Measurements from ENCODE around the gene ARAP2. TPM values are rescaled to one million over a fixed set of nuclear protein-coding genes. Genes with fewer than 3 reads are reported as not detected.
"Not testable (repeated sequence)": the region's sequence is repeated elsewhere in the genome, so short reads cannot be mapped to it uniquely, and the experiment has no call there.

Gene ARAP2
- total RNA-seq, 4 donors from 2014 or later = 82.8 to 136 (median 105) TPM

DNA sequence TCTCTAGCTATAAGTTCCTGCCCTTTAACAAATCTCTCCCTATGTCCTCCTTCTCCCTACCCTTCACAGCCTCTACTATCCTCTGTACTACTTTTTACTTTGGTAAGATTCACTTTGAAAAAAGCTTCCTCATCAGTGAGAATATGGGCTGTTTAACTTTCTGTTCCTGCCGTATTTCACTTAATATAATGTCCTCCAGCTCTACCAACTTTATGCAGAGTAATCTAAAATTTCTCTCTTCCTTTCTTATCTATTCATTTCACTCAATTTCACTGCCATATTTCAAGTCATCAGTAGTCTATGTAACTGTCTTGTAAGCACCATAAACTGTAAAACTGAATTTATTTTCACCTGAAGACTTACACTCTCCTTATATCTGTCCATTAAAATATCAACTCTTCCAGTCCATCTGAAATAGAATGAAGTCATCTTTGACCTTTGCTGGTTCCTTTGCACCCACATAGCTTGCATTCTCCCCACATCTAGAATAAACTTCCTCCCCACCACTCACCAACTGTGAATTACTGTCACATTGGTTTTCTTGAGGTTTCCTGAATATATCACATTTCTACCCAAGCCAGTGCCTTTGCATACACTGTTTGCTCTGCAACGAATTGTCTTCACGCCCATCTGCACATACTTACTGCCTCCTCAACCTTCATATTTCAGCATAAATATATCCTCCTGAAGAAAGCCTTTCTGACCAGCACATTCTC, 54.6 kb downstream of the ARAP2 start:
- intact Hi-C loops (cut with DNase I; ENCODE audit: low total_unique reads) = no loop called here
- WGBS, 2 donors = 79 to 80% methylated on average over 3 of the region's 3 CpGs
- no peak overlapping the region for H3K4me3 ChIP-seq (ENCODE audit: low read depth, poor library complexity, severe bottlenecking)
- TF ChIP-seq, protein P1, sequence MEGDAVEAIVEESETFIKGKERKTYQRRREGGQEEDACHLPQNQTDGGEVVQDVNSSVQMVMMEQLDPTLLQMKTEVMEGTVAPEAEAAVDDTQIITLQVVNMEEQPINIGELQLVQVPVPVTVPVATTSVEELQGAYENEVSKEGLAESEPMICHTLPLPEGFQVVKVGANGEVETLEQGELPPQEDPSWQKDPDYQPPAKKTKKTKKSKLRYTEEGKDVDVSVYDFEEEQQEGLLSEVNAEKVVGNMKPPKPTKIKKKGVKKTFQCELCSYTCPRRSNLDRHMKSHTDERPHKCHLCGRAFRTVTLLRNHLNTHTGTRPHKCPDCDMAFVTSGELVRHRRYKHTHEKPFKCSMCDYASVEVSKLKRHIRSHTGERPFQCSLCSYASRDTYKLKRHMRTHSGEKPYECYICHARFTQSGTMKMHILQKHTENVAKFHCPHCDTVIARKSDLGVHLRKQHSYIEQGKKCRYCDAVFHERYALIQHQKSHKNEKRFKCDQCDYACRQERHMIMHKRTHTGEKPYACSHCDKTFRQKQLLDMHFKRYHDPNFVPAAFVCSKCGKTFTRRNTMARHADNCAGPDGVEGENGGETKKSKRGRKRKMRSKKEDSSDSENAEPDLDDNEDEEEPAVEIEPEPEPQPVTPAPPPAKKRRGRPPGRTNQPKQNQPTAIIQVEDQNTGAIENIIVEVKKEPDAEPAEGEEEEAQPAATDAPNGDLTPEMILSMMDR (IDR thresholded peaks at IDR 0.05) = no peak
- no peak for TF ChIP-seq POLR2A (IDR thresholded peaks at IDR 0.05)
- no peak for DNase-seq (ENCODE audit: low spot score in 2 of 2)

DNA sequence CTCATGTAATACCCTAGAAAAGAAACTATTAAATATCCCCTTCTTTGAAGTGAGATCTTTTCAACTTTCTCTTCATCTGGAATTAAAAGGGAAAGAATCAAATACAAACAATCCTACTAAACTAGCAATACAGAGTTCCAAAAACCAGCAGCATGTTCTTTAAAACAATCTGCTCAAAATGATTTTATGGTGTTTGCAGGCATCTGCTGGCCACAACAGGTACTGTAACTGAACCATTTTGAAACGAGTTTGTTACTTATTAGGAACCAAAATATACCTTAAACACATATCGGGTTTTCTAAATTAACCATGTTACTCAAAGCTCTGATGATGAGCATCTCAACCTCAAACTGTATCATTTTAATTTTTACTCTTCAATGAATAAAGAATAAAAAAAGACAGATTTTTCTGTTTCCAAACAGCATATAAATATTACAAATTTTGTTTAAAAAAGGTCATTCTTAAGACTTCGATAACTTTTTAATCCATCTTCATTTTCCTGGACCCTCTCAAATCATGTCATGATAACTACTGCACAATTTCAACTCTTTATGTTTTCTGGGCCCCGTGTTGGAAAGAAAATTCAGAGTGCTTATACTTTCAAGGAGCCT, 56.5 kb downstream of the ARAP2 start:
- DNase-seq (ENCODE audit: low spot score in 2 of 2) = no peak
- intact Hi-C loops (cut with DNase I; ENCODE audit: low total_unique reads) = no loop called here
- no peak overlapping the region for H3K4me3 ChIP-seq (ENCODE audit: low read depth, poor library complexity, severe bottlenecking)
- TF ChIP-seq POLR2A (IDR thresholded peaks at IDR 0.05) = no peak
- TF ChIP-seq, protein P1 (IDR thresholded peaks at IDR 0.05) = no peak
- 63 to 64% methylated on average over 4 of the region's 4 CpGs for WGBS, 2 donors

DNA sequence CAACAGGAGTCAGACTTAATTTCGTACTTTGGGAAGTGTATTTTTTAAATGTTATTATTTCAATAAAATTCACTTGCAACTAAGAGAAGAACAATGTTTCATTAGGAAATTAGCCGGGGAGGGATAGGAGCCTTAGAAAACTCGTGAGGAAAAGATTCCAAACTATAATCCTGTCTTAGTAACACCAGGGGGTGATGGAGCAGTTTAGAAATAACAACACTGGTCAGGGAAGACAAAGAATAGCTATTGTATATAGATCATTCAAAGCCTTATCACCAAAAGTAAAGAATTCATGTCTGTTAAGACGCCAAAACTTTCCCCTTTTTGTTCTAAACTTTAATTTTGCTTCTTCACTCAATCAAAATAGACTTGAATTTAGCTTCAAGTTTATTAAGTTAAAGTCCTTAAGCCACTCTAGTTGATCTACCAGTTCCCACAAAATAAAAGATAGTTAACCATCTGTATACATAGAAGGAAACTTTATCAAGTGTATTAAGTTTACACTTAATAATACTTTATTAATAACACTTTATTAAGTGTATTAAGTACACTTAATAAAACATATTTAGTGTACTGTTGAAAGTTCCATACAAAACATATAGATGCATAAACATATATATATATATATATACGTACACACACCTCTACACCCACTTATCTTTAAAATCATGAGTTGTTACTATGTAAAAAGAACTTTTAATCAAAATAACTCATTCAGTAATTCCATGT, 60.5 kb downstream of the ARAP2 start:
- no peak overlapping the region for H3K4me3 ChIP-seq (ENCODE audit: low read depth, poor library complexity, severe bottlenecking)
- DNase-seq (ENCODE audit: low spot score in 2 of 2) = no peak
- 84 to 88% methylated on average over 5 of the region's 5 CpGs for WGBS, 2 donors
- intact Hi-C loops (cut with DNase I; ENCODE audit: low total_unique reads) = no loop called here
- TF ChIP-seq, protein P1 (IDR thresholded peaks at IDR 0.05) = no peak
- TF ChIP-seq POLR2A (IDR thresholded peaks at IDR 0.05) = no peak

DNA sequence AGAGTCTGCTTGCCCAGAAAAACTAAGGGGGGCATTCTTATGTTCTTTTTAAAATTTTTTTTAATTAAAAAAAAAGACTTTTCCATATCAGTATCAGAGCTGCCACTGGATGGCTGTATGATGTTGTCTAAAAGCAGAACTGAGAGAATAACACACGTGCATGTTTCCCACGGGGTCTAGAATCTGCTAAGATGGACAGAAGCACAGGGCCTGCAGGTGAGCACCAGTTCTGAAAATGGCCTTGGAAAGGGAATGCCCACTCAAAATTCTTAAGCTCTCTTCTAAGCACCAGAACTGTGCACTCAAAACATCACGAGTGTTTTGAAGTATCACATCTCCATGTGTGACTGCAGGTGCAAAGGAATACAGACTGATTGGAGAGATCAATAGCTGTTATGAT, 61.1 kb downstream of the ARAP2 start:
- no peak overlapping the region for H3K4me3 ChIP-seq (ENCODE audit: low read depth, poor library complexity, severe bottlenecking)
- intact Hi-C loops (cut with DNase I; ENCODE audit: low total_unique reads) = no loop called here
- no peak for TF ChIP-seq POLR2A (IDR thresholded peaks at IDR 0.05)
- TF ChIP-seq, protein P1 (IDR thresholded peaks at IDR 0.05) = no peak
- no peak for DNase-seq (ENCODE audit: low spot score in 2 of 2)
- 79 to 86% methylated on average over 3 of the region's 3 CpGs for WGBS, 2 donors

DNA sequence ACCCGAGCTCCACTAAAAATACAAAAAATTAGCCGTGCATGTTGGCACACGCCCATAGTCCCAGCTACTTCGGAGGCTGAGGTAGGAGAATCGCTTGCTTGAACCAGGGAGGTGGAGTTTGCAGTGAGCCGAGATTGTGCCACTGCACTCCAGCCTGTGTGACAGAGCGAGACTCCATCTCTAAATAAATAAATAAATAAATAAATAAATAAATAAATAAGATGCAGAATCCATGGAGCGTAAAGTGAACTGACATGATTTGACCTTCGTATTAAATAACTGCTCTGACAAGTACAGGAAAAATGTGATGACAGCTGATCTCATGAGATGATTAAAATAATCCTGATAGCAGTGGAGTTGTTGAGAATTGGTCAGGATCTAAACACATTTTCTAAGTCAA, 62.0 kb downstream of the ARAP2 start:
- intact Hi-C loops (cut with DNase I; ENCODE audit: low total_unique reads); DNase-seq (ENCODE audit: low spot score in 2 of 2); H3K4me3 ChIP-seq (ENCODE audit: low read depth, poor library complexity, severe bottlenecking): not testable (repeated sequence)
- 81 to 96% methylated on average over 9 of the region's 9 CpGs for WGBS, 2 donors

DNA sequence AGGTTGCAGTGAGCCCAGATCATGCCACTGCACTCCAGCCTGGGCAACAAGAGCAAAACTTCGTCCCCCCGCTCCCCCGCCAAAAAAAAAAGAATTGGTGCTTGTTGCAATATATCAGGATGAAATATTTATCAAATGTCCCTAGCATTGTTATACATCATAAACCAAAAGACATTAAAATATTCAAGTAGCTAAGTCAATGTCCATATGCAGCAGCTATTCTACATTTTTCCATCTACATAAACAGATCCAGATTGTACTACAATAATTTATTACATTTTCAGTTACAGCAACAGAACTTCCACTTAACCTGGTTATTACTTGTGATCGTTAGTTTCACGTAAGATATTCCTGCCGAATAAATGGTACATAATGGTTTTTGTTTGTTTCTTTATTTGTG, 64.1 kb downstream of the ARAP2 start:
- no peak overlapping the region for H3K4me3 ChIP-seq (ENCODE audit: low read depth, poor library complexity, severe bottlenecking)
- 88 to 89% methylated on average over 6 of the region's 6 CpGs for WGBS, 2 donors
- TF ChIP-seq POLR2A (IDR thresholded peaks at IDR 0.05) = no peak
- TF ChIP-seq, protein P1 (IDR thresholded peaks at IDR 0.05) = no peak
- no peak for DNase-seq (ENCODE audit: low spot score in 2 of 2)
- intact Hi-C loops (cut with DNase I; ENCODE audit: low total_unique reads) = no loop called here

Measured in lower leg skin (tissue), 4 donors.